ENCODE data around the gene STIP1.

Gene STIP1
- 90.1 to 401 (median 290) reads per million in 17 experiments for total RNA-seq

- DNase-seq, result peak; percentile 99 to 100 (median 100)
Observed at GRCh38 chr11:64185693-64186491, at the start of gene STIP1. Gene STIP1 (plus strand): TSS chr11:64186171. CDS start chr11:64186262, 91 bp downstream.

GRCh38 chr11:64136765-64137441 lies 49.1 kb upstream of the STIP1 start:
- DNase-seq, result no peak

GRCh38 chr11:64138398-64138797 lies 47.6 kb upstream of the STIP1 start:
- DNase-seq, result no peak

DNA sequence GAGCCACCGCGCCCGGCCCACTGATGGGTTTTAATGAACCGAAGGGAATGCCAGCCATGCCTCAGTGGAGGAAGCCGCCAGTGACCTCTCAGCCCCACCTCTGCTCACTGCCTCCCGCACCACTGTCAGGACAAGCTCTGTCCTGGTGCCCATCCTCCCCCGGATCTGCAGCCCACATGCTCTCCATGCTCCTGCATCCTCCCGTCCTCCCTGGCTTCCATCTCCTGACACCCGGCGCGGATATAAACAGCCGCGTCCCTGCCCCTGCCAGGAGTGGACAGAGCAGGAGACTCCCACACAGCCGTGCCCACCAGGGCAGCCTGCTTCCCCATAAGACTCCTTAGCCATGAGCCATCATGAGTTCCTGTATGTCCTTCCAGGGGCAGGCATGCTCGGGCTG lies 46.9 kb upstream of the STIP1 start:
- DNase-seq, result no peak

DNA sequence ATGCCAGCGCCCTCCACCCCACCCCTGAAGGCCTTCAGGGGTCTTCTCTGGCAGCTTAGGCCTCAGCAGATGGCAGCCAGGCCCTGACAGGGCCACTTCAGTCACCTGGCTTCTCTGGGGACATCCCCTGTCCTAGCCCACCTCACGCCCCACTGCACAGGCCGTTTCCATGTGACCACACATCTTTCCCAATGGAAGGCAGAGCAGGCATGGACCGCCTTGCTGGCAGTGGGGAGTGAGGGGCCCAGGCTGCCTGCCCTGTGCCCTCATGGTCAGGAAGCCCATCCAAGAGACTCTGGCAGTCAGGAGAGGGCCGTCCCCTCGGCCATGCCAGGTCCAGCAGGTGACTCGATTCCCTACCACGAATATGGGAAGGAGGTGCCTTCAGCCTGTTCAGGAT lies 45.9 kb upstream of the STIP1 start:
- DNase-seq, result no peak

GRCh38 chr11:64141081-64141783 lies 44.7 kb upstream of the STIP1 start:
- no peak for DNase-seq

GRCh38 chr11:64144587-64145472 lies 41.1 kb upstream of the STIP1 start:
- DNase-seq, result no peak

DNA sequence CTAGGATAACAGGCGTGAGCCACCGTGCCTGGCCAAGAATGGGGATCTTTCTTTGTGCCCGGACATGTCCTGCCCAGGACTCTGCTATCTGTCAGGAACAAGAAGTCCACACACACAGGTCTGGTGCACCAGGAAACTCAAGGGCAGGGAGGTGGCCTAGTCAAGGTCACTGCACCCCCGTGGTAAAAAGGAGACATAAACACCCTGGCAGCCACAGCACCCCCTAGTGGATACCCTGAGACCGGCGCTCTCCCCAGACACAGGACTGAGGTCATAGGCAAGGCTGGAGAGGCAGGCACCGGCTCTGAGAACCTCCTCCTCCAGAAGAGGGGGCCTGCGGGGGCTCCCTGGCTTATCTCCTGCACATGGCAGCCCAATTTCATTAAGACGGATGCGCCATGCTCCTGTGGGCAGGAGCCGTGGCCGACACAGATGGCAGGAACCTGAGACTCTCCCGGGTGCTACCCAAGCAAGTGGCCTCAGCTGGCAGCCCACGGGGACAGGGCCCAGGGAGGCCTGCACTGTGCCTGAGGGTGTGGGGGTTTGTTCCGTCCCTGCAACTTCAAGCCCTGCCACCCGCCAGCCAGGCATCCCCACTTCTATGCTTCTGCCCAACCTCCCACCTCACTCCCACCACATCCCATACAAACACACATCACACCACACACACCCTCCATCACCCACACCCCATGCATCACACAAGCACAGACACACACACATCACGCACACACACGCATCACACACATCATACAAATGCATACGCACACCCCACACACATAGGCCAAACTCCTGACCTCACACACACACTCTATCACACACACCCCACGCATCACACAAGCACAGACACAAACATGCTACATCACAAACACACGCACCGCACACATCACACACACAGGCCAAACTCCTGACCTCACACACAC lies 39.7 kb upstream of the STIP1 start:
- peak; percentile 79 to 88 (median 85) for DNase-seq

DNA sequence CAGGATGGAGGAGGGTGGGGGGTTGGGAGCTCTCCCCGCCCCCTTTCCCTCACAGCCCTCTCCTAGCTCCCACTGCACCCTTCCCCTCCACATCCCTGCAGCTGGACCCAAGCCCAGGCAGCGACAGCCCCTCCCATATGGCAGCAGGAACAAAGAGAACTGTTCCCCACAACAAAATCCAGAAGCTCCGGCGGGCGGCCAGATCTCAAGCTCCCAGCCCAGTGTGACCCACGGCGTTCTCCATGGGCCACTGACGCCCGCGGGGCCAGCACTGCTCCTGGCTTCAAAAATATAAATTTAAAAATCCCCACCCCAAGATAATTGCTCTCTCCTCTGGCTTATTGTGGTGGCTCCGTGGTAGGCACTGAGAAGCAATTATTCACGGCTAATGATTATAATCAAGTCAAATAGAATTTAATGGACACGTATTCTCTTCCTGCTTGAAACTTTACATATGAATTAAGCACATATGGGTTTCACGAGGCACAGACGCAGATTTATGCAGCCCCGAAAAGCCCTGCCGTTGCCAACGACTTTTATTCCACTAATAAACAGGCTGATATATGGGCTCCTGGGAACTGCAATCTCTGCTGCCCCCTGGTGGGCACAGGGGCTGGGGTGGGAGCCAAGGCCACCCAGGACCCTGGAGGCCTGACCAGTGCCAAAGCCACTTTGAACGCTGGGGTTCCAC lies 37.6 kb upstream of the STIP1 start:
- DNase-seq, result peak; percentile 84 to 92 (median 88)

GRCh38 chr11:64148917-64149617 lies 36.9 kb upstream of the STIP1 start:
- no peak for DNase-seq

- DNase-seq, result no peak
Observed at GRCh38 chr11:64150051-64150450, 35.9 kb upstream of the STIP1 start.

- DNase-seq, result no peak
Observed at GRCh38 chr11:64150481-64151239, 35.3 kb upstream of the STIP1 start.

DNA sequence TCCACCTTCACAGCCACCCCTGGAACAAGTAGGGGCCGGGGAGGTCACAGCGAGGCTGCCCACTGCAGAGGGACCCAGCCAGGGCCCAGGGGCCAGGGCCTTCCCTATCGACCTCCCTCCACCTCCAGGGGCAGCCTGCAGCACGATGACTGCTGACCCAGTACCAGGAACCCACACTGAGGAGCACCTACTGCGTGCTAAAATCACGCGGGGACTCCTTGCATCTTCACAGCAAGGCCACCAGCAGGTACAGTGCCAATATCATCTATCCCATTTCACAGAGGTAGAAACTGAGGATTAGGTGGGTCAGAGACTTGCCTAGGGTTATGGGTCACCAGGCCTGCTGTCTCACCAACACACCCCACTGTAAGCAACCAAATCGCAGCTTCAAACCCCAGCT lies 34.6 kb upstream of the STIP1 start:
- no peak for DNase-seq

DNA sequence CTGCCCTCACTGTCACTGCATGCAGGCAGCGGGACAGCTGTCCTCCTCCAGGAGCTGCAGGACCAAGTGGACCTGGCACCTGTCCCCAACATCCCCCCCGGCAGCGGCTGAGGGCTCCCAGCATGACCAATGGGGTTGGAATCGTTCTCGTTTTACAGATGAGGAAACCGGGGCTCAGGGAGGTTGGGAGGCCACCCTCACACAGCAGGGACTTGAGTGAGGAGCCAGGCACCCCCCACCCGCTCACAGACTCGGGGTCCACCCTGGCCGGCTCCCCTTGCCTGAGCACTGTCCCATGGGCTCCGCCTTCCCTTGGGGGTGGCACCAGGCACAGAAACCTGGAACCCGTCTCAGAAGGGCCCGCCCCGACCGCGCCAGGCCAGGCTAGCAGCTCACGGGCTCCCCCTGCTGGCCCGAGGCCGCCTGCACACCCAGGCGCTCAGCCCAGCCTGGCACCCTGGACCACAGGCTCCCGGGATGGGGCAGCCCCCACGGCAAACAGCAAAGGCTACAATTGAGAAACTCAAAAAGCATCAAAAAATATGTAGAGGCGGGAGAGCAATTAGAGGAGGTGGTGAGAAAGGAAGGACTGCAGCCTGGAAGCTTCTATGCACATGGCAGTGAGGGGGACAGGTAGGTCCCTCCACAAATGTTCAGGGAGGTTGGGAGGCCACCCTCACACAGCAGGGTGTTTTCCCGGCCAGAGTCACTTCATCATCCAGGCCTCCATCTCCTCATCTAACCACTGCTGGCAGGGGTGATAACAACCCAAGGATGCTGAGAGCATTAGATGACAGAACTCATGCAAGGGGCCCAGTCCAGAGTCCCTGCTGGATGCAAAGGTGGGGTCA lies 32.9 kb upstream of the STIP1 start:
- peak; percentile 64 to 87 (median 80) for DNase-seq

- DNase-seq, result no peak
Observed at GRCh38 chr11:64153812-64154211, 32.2 kb upstream of the STIP1 start.

GRCh38 chr11:64156235-64157011 lies 29.5 kb upstream of the STIP1 start:
- no peak for DNase-seq

Measured in suppressor macrophage (primary cell).